Cerebellar nuclear complex (tissue), 1 donor: Measurements from ENCODE around the gene TBC1D22A.

ENCODE experiments used
- DNase-seq, 2 experiments: peaks; one replicate each; lab custom pipeline; 2025; lab: John Stamatoyannopoulos, UW

TBC1D22A gene

DNA sequence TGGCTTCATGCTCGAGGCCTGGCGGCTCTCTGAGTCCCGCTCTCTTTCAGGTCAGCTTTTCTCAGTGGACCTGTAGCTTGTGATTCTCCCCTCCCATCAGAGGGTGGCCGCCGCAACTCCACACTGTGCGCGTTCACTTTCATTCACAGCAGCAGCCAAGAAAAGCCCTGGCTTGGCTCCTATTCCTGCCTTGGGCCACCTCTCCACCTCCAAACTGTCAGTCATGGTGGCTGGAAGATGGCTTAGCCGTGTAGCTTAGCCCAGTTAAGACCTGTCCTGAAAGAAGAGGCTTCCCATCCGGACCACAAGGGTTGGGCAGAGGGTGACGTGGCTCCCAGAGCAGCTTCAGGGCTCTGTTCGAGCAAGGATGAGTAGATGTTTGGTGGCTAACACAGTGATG lies 125.5 kb downstream of the TBC1D22A start:
- no peak for DNase-seq

DNA sequence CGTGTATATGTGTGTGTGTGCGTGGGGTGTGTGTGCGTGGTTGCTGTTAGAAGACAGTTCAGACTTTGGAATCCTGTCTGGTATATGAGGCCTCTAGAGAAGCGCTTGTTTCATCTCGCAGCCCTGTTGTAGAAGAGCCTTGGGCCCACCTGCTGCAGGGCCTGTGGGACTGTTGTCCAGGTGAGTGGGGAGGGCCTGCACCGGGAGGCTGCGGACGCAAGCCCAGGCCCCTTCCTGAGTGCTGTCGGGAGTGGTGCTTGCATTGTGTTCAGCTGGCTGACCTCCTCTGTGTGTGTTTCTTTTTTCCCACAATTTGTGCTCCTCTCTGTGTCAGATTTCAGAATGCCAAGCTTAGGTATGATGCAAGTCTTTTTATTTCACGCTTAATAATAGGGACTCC lies 128.4 kb downstream of the TBC1D22A start:
- no peak for DNase-seq

DNA sequence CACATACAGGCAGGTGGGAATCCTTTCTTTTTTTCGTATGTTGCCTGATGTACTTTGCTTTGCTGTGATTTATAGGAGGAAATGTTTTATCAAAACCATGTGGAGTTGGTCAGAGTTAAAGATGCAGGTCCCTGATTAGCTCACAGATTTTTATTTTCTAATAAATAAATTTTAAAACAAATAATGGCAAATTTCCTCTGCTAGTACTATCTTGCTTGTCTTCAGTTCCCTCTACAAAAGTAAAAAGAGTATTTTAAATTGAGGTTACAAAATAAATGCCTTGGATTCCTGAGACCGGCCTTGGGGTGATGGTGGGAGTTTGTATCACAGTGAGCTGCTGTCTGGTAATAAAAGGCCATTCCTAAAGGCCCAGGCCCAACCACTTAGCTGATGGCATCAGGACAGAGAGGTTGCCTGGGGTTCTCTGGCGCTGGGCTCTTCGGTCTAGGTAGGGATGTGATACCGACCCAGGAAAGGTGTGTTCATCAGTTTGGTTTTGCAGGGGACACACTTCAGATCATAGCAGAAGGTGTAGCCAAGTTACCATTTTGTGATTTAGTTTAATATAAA lies 129.0 kb downstream of the TBC1D22A start:
- no peak for DNase-seq

DNA sequence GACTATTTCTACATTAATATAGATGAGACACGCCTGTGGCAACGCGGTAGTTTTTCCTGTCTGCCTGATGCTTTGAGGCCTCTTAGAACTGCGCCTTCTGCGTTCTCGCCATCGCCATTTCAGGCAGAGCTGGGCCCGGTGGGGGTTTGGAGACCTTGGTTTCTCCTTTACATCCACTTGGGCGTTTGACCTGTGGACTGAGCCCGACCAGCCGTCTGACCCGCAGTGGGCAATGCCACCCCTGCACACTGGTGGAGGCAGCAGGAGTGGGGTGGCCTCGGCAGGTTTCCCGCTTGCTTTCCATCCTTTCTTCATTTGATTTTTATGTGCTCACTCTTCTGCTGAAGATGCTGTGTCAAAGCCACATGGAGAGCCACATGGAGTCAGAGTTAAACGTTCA lies 130.4 kb downstream of the TBC1D22A start:
- DNase-seq = no peak

DNA sequence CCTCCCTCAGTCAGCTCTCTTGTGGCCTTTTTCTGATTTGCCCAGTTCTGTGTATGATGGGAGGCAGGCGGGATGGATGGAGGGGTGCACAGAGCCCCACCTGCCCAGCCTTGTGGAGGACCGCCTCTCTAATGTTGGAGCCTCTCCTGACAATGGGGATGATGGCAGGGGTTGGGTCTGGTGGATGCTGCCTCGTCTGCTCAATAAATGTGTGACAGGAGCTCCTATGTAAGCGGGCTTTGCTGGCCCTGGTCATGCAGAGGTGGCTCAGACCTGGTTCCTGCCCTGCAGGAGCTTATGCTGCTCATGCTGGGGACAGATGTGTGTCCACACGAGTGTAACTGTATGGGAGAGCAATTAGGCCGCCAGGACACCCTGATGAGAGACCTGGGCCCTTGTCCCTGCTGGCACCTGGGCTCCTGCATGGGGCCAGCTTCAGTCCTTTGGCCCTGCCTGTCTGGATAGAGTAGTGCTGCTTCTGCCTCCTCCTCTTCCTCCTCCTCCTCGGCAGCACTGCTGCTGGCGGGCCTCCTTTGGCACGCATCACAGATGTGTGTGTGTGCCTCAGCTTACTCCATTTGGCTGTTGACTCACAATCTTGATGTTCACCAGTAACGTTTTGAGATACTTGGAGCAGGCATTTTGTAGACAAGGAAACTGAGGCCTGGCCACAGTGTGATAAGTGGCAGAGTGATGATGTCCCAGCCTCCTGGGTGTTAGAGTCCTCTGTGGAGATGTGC lies 131.0 kb downstream of the TBC1D22A start:
- DNase-seq = no peak

DNA sequence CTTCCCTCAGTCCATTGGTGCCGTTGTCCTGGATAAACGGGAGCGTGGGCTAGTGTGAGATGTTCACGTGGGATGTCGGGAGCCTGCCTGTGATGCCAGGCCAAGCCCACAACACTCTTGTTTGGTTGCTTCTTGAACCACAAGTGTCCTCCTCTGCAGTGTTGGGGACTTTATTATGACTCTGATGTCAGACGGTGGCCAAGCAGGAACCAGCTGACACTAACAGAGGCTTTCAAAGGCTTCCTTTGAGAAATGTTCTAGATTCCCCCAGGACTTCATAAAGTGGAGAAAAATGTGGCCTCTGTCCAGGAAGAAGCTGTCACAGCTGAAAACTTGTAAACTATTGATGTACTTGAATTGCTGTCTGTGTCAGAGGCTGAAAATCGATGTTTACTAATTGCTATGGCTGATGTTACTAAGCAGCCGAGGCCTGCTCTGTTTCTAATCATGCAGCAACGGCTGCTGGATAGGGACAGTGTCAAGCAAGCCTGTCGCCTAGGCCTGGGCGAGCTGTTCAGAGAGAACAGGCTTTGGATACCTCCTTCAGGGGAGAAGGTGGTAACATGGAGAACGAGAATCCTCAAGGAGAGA lies 131.7 kb downstream of the TBC1D22A start:
- DNase-seq = no peak

DNA sequence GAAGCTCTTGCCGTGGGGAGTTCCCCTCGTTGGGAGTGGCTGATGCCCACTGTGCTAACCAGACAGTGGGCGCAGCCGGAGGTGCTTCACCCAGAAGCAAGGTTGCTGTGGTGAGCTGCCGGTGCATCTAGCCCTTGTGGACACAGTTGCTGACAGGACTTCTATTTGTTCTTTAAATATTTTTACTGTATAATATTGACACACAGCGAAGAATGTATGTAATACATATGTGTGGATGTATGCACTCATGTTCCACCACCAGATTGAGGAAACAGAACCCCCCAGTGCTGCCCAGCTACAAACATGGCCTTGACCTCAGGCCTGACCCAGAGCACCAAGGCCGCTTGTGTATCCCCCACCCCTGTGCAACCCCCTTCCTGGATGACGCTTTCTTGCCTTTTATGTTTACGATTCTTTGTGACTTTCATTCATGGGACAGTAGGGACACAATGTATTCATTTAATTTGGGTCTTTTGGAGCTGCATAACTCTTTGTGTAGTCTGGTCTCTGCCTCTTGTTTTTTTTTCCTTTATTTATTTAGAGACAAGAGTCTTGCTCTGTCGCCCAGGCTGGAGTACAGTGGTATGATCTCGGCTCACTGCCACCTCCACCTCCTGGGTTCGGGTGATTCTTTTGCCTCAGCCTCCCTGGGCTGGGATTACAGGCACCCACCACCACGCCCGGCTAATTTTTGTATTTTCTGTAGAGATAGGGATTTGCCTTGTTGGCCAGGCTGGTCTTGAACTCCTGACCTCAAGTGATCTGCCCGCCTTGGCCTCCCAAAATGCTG lies 132.6 kb downstream of the TBC1D22A start:
- no peak for DNase-seq

DNA sequence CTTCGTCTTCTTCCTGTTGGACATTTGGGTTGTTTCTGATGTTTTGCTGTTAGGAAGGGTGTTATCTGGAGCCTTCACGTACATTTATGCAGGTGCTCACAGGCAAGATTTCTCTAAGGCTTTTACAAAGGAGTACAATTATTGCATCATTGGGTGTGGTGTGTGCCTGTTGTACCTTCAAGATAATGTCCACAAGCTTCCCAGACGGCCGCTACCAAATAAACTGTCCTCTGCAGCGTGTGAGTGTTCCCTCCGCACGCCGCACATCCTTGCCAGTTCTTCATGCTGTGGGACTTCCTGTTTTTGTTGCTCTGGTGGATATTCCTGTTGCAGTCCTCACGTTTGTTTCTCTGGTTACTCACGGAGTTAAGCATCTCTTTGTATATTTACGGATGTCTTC lies 133.3 kb downstream of the TBC1D22A start:
- DNase-seq = no peak

DNA sequence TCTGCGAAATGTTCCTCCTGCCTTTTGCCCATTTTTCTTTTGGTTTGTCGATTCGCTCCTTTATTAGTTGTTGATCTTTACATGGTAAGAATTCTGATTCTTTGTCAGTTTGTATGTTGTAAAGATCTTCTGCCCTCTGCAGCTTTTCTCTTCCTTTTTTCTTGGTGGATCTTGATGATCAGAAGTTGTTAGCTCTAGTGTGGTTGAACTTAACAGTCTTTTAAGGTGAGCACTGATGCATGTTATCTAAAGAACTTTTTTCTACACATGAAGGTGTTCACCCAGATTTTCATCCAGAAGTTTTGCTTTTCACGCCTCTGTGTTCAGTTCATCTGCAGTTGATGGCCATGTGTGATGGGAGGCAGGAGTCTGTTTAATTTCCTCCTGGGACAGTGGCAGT lies 133.7 kb downstream of the TBC1D22A start:
- no peak for DNase-seq

DNA sequence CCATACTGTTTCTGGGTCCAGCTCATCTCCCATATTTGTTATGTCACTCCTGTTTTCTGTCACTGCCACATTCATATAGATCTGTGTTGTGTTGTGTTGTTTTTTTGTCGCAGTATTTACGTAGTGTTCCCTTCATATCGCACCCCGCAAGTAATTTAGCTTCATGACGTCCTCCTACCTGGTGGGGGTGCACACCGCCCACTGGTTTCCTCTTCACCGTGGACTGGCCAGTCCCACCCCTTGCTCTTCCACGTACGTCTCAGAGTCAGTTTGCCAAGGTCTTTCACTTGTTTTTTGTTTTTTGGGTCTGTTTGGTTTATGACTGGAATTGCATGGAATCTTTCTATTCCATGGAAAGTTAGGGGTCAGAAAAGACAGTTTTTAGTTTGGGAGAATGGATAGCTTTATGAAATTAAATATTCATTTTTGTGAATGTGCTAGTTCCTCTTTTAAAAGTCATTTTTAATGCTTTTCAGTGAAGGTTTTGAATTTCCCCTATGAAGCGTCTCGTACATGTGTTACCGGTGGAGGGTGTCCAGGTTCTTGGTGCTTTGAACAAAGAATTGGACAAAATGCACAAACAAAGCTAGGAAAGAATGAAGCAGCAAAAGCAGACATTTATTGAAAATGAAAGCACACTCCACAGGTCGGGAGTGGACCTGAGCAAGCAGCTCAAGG lies 134.3 kb downstream of the TBC1D22A start:
- no peak for DNase-seq

DNA sequence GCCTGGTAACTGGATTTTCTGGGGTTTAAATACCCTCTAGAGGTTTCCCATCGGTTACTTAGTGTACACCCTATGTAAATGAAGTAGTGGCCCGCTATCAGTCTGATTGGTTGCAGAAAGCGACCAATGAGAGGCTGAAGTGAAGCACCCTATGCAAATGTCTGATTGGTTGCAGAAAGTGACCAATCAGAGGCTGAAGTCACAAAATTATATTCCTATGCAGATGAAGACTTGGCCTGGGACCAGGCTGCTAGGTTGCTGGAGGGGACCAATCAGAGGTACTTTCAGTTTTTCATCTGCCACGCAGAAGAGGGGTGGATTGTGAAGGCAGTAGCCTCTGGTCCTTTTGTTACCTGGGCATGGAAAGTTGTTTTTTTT lies 134.8 kb downstream of the TBC1D22A start:
- DNase-seq = no peak

DNA sequence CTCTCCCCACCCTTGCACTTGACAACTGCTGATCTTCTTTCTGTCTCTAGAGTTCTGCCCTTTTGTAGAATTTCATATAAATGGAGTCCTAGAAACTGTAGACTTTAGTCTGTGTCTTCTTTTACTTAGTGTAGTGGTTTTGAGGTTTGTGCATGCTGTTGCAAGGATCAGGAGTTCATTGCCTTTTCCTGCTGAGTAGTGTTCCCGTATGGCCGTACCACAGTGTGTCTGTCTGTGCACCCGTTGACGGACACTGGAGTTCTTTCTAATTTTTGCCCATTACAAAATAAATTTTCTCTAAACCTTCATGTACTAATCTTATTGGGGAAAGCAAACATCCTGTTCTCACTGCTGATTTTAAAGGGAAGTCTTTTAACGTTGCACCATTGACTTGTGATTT lies 138.1 kb downstream of the TBC1D22A start:
- no peak for DNase-seq

DNA sequence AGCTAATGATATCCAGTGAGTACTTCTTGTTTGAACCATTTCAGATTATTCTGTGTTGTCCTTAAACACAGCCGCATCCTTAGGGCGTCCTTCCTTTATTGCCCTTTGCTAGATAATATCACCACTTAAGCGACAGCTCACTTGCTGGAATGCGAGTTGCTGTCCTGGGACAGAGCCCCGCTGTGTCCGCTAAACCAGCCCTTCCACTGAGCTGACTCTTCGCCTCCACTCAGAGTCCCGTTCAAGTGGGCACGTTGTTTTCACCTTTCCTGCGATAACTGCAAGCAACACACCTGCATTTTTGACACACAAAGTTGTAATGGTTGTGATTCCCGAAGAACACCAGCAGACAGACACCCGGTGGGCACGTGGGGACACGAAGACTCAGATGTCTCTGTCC lies 140.0 kb downstream of the TBC1D22A start:
- DNase-seq = no peak

DNA sequence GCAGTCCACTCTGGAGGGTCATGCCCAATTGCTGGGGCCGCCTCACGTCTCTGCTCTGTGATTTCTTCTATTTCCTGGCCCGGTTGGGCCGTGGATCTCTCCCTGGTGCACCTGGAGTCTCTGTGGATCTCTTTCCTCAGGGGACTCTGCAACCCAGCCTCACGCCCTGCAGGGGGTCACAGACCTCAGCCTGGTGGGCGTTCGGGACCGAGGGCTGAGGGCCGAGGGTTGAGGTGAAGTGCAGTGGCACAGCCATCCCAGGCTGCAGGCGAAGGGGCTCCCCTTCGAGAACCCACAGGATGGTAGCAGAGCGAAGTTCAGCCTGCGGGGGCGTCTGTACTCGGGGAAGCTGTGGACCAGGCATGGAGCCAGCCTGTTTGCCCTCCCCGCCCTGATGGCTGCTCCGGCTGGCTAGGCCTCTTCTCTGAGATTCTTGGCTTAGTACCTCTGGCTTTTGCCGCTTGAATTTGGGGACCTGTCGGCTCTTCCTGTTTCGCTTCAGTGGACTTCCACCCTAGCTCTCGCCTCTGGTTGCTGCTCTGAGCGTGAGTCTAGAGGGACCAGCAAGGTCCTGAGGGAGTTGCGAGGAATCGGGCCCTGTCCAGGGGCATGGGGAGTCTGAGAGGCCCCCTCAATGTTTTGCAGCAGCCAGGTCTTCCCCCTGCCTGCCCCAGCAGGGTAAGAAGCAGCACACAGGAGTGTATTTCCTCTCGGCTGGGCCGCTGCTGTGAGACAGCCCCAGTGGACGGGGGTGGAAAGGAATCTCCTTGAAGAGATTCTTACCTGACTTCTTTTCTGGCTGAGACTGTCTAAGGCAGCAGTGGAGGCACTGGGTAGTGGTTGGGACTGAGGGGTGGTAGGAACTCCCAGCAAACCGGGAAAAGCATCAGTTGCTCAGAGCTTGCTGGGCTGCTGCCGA lies 140.8 kb downstream of the TBC1D22A start:
- DNase-seq = no peak

DNA sequence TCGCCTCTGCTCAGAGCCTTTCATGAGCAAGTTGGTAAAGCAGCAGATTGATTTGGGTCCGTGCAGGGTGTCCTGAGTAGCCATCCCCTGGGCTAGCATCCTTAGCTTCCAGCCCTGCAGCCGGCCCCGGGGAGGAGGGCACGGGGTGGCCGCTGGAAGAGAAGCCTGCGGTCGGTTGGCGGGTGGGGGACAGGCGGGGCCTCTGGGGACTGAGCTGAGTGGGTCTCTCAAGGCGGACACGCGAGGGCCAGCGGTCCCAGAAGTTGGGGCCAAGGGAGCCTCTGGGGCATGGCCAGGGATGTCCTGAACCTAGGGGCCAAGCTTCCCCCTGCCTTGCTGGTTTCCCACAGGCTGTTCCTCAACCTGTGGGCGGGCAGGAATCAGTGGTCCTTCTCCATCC lies 143.0 kb downstream of the TBC1D22A start:
- no peak for DNase-seq

DNA sequence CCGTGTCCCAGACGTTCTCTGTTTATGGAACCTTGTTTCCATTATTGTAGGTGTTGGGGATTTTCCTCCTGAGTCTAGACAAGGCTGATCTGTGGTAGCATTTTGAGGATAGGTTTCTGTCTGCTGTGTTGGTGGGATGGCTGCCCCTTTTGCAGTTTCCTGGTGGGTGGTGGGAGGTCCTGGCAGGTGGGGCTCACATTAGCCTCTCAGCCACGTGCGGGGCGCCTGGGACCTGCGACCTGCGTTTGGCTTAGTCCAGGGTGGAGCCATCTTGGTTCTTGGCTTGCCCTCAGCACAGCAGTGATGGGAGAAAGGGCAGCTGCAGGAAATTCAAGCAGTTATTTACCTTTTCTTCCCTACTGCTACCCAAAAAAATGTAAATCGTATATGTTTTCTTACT lies 143.4 kb downstream of the TBC1D22A start:
- no peak for DNase-seq

DNA sequence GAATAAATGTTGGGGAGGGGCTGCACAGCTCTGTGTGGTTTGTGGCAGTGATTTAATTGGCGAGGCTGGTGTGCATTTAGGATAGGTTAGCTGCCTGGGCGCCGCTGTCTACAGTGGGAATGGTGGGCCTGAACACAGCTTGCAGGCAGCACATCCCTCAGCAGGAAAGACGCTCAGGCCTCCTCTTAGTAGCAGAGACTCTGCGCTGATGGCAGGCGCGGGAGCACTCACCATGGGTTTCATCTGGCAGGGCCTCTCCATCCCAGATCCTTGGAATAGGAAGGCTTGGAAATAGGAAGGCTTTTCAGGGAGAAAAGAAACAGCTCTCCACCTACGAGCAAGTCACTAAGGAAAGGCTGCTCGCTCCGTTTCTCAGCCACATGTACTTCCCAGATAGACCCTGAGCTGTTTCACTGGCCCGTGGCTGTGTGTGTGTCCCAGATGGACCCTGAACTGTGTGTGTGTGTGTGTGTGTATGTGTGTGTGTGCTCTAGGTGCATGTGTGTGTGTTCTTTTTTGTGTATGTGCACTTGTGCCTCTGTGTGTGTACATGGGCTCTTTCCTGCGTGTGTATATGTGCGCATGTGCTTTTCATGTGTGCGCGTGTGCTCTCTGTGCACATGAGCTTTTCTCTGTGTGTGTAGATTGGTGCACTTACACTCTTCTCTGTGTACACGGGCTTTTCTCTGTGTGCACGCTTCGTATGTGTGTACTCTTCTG lies 144.0 kb downstream of the TBC1D22A start:
- no peak for DNase-seq

DNA sequence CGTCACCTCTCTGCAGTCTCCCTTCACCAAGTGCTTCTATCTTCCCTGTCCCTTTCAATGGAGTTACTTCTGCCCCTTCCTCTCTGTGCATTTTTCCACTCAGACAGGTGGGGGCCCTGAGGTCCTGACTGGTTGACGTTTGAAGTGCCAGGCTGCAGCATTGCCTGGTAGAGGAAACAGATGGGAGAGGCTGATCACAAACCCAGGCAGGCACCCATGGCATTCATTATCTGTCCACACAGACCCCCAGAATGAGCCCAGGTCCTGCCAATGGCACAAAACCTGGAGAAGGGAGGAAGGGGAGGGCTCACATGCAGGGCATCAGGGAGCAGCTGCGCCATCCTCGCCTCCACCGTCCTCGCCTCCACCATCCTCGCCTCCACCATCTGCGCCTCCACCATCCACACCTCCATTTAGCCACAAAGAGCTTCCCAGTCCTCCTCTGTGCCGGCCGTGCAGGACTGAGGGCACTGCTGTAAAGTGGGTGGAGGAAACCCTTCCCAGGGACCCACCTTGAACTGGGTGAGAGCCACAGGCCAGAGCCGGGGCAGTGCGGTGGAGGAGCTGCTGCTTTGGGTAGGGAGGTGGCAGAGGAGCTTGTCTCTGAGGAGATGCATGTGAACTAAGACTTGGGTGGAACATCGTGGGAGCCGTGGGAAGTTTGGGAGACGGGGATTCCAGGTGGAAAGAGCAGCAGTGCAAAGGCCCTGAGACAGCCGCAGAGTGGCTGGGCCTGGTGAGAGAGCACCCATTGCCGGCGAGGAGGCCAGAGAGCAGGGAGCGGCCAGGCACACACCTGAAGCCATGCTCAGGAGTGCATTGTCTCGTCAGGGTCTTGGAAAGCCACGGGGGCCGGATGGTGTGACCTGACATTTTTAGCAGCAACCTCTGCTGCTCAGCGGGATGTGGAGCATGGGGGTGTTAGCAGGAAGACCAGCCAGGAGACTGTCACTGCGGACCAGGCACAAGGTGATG lies 145.1 kb downstream of the TBC1D22A start:
- DNase-seq = no peak

DNA sequence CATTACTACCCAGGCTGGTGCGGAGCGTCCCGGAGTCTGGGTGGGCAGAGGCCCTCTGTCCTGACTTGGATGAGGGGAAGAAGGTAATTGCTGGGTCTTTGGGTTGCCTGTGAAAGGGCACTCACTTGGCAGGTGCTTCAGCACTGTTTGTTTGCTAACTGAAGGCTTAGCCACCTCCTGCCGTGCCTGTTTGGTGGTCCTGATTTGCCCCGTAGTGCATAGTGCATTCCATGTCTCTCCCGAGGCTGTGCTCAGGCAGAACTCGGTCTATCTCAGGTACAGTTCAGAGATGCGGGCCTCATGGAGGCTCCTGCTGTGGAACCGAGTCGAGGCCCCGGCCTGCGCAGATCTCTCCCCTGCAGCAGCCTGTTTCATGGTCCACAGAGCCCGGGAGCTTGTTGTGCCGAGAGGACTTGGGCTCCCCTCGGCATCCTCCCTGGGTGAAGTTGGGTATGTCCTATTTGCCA lies 146.2 kb downstream of the TBC1D22A start:
- no peak for DNase-seq
